HG03457 (cell line): Measurements from ENCODE around the gene DCTN5.
"Not testable (repeated sequence)": the region's sequence is repeated elsewhere in the genome, so short reads cannot be mapped to it uniquely, and the experiment has no call there.

Source experiments
- ATAC-seq: cut with Tn5 transposase; IDR thresholded peaks from one replicate; pipeline ENCODE4 v1.9.1; 2021; ENCODE audit warnings: moderate number of reproducible peaks; ENCODE audit not compliant: unreplicated experiment

Gene DCTN5

DNA sequence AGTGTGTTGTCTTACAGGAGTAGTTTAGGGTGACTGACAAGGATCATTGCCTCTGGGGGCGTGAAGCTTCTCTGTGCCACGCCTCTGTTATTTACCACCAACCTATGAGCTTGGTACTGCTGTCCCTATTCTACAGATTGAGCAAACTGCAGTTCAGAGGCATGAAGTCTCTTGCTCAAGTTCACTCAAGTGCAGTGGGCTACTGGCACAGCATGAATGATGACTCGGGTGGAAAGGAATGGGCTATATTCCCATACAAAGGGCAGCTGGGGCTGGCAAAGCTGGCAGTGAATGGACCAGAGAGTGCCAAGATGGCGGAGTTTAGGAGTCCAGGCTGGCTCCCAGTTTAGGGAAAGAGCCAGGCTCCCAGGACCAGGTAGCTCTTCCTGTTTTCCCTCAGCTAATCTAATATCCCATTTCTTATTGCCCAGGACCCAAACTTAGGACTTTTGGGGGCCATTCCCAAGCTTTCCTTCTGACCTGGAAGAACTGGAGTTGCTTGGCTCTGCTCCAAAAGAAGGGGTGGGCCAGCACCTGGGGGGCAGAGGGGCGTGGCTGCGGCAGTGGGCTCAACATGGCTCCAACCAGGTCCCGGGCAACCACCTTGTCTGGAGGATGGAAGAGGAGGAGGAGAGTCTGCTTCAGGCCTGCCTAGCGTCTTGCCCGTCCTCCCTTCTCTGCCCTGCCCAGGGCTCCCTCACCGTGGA is 50.4 kb downstream of the DCTN5 start:
- ATAC-seq: no peak

DNA sequence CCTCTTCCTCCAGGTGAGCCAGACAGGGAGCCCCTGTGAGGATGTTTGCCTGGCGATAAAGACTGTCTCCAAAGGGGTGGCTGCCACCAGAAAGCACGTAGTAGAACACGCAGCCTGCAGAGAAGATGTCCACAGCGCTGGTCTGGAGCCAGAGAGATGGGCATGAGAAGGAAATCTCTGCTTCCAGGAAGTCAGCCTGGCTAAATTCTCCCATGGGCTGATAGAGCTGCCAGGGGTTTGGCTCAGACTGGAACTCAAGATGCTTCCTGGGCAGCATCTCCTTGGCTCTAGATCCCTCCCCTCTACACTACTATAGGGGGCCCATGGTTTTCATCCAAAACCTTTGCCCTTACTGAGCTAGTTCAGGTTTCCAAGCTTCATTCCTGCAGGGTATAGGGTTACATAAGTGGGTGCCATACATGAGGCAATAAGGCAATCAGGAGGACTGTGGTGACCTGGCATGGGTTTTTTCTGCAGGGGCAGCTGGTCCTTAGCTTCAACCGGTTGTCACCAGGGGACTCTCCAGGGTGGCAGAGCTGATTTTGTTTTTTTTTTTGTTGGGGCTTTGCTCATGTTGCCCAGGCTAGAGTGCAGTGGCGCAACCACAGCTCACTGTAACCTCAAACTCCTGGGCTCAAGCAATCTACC is 51.0 kb downstream of the DCTN5 start:
- no peak for ATAC-seq

DNA sequence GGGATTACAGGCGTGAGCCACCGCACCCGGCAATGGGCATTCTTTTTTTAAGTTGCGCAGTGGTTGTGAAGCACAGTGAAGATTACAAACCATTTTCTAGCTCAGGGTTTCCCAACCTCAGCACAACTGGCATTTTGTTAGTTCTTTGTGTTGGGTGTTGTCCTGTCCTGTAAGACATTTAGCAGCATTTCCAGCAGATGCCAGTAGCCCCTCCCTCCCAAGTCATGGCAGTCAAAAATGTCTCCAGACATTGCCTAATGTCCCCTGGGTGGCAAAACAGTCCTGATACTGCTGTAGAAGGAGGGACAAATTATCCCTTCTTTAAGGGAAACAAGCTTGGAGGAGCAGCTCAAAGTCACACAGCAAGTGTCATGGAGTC is 53.0 kb downstream of the DCTN5 start:
- no peak for ATAC-seq

DNA sequence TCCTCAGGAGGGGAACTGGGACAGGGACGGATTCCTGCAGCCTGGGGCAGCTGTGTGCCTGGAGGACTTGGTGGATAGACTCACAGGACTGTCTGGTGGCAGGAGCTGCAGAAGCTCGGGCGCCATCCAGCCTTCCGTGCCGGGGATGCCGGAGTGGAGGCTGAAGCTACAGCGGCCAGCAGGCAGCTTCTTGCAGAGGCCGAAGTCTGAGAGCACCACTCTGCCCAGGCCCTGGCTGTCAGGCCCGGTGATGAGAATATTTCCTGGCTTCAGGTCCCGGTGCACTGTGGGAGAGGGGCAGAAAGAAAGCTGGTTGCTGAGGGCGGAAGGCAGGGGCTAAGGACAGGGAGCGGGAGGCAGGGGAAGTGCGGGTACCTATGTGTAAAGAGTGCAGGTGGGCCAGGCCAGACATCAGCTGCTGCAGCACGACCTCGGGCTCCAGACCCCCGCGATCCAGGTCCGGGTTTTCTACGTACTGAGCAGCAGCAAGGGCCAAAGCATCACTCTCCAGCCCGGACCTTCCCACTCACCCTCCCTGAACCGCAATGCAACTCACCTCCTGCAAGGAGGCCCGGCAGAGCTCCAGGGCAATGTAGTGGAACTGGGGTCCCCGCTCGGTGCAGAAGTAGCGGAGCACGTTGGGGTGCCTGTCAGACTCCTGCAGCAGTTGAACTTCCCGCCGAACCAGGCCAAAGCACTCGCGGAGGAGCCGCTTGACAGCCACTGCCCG is 53.5 kb downstream of the DCTN5 start:
- ATAC-seq: no peak

DNA sequence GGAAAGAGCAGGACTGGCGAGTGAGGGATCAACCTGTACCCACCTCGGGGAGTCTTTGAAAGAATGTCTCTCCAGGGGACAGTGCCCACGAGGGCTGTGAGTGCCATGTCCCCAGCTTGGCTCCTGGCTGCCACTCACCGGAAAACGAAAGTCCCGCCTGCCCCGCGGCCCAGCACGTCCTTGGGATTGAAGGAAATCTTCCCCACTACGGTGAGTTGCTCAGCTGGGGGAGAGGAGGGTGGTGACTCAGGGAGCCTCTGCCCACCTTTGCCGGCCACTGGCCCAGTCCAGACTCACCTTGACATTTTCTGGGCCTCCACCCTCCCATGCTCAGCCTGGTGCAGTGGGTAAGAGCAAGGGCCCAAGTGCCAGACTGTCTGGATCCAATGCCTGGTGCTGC is 54.5 kb downstream of the DCTN5 start:
- ATAC-seq: no peak

DNA sequence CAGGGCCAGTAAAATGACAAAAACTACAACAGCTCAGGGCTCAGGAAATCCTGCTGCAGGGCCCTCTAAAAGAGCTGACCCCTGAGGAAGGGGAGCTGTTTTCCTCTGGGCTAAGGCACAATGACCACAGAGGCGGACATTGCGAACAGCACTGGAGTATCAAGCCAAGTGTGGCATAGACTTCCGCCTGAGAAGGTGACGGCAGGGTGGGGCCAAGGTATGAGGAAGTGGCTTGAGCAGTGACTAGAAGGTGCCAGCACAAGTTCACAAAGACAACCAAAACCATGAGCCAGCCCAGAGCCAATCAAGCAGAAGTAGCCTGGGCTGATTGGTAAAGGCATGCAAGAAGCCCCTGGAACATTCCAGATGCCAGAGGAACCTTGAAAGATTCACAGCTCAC is 57.8 kb downstream of the DCTN5 start:
- no peak for ATAC-seq

DNA sequence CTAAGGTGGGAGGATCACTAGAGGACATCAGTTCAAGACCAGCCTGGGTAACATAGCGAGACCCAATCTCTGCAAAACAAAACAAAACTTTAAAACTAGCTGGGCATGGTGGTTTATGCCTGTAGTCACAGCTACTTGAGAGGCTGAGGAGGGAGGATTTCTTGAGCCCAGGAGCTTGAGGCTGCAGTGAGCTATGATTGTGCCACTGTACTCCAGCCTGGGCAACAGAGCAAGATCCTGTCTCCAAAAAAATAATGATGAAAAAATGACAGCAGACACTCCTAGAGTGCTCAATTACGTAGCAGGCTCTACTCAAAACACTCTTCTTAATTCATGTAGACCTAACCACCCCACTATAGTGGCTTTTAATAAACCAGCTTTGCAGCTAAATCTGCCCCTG is 58.8 kb downstream of the DCTN5 start:
- ATAC-seq: no peak

DNA sequence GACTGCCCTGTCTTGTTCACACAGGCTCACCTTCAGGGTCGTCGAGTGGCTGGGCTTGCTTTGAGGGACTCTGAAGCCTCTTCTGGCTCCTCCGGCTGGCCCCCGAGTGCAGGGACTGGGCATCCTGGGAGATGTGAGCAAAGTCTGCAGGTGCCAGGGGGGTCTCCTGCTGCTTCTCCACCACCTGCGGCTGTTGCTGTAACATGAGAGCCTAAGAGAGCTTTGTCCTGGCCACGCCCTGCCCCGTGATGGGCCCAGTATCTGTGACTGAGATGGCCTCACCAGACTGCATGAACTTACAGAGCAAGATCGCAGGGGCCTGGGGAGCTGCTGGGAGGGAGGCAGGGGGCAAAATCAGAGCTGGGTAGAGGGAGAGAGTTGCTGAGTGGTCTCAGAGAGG is 59.2 kb downstream of the DCTN5 start:
- ATAC-seq: no peak

DNA sequence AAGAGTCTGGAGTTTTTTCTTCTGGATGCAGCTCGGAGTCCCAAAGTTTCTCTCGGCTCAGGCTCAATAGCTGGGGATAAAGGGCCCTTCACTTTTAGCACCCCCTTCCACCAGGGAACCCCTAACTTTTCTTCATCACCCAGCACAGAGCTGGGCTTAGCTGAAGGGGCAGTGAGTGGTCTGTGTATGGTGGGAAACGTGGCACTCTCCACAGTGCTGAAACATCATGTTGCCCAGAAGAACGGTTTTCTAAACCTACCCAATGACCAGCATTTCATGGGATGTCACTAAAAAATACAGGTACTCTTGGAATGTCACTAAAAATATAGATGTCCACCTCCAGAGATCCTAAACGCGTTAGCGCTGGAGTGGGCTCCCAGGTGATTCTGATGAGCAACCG is 59.8 kb downstream of the DCTN5 start:
- no peak for ATAC-seq

DNA sequence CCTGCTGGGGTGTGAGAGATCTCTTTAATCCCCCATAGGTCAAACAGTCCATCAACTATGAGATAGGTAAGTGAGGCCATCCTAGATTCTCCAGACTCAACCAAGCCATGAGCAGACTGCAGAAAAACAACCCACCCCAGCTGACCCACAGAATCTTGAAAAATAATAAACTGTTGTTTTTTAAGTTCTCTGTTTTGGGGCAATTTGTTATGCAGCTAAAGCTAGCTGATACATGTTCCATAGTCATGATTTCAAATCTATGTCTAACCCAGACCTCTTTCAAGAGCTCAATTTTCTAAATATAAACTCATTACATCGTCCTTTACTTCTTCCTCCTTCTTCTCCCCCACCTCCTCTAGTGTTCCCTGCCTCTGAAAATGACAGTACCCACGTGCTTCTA is 61.7 kb downstream of the DCTN5 start:
- ATAC-seq: no peak

DNA sequence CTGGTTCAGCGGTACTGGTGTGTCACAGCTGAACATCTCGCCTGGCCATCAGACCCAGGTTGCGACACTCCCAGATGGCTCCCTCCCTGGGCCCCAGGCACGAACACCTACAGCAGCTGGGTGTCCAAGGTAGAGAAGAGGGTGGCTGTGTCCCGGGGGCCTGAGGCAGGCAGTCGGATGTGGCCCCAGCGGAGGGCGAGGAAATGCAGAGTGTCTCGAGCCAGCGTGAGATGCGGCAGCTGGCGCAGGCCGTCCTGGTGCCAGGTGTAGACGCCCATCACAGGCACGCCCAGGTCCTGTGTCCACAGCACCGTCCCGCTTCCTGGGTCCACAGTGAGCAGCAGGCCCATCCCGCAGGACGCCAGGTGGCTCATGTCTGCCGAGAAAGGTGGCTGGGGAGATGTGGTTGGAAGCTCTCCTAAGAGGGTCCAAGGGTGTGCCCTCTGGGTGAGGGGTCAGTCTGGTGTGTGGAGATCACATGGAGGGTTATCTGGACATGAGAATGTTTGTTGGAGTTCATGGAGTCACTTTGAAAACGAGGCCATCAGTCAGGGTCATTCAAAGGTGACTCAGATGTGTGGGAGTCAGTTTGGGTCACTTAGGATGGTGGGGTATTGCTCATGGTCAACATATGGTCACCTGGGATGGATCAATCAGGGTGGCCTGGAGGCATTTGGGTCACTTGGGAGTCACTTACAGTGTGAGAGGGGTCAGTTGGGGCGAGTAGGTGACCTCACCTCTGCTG is 63.7 kb downstream of the DCTN5 start:
- no peak for ATAC-seq

DNA sequence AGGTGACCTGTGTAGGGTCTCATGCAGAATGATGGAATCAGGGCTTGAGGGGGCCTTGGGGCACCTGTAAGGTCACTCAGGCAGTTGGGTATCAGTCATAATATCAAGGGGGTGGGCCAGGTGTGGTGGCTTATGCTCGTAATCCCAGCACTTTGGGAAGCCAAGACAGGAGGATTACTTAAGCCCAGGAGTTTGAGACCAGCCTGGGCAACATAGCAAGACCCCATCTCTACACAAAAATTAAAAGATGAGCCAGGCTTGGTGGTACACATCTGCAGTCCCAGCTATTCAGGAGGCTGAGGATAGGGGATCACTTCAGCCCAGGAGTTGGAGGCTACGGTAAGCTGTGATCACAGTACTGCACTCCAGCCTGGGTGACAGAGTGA is 64.2 kb downstream of the DCTN5 start:
- no peak for ATAC-seq

DNA sequence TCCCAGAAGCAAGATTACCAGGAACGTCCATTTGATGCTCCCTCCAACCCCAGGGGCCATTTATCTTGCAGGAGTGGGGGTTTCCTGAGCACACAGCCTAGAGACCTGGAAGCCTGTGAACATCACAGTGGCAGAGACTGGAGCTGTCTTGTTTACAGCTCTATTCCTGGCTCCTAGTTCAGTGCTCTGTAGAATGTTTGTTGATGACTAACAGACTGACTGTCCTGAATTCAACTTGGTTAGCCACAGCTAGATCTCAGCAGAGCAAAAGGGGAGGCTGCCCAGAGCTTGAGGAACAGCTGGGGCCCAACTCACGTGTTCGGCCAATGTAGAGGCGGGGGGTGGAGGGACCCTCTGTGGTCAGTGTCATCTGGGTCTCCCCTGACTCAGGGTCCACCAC is 65.2 kb downstream of the DCTN5 start:
- no peak for ATAC-seq

DNA sequence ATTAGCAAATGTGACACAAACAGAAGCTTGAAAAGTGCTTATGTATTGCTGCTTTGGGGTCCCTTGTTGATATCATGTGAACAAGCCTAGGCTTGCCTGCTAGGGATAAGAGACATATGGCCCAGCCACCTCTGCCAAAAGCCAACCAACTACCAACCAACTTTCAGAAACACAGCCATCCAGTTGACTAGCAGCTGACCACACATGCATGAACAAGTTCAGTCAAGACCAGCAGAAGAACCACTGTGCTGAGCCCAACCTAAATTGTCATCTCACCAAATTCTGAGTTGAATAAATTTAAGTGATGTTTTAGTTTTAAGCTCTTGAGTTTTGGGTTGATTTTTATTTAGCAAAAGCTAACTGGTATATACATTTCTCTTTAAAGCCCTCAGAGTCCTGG is 68.3 kb downstream of the DCTN5 start:
- no peak for ATAC-seq

DNA sequence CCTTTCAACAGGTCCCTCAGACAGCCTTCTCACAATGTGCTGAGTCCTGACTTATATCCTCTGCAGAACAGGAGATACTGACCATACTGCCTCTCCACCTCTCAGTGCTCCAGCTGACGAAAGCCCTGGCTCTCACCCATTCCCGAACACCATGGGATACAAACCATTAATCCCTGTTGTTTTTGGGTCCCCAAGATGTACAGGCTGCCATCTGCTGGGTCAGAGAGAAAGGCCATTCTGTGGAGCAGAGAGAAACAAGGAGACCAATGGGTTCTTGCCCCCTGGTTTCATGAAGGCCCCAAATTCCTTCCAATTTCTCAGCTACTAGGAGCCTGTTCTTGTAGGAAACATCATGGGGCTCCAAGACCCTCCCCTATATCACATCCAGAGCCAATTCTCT is 68.7 kb downstream of the DCTN5 start:
- ATAC-seq: no peak

DNA sequence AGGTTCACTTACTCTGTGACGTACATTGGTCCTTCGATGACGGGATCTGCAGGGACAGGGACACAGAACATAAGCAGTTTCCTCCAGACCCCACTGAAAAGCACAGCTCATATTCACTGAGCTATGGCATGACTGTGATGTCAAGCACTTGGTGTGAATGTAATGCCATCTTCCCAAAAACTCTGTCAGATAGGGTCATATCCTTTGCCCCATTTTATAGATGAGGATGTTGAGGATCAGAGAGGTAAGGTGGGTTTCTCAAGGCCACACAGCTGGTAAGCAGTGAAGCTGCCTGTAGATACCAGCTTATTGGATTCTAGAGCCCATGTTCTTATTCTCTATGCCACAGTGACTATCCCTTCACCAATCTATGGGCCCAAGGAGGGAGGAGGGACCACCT is 69.2 kb downstream of the DCTN5 start:
- no peak for ATAC-seq

DNA sequence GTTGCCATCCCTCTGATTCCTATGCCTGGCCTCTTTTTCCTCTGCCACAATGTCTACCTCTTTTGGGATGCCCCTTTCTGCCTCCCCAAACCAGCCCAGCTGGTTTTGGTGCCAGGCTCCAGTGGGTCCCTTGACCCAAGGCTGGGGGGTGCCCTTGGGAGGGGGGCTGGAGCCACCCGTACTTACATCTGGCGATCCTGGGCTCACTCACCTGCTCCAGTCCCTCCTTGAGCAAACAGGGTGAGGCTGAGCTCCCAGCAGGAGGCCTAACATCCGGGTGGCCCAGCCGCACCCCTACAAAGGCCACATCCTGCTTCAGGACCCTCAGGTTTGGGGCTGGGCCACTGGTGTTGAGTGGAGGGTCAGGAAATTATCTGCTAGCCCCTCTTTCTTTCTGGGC is 70.5 kb downstream of the DCTN5 start:
- ATAC-seq: no peak

DNA sequence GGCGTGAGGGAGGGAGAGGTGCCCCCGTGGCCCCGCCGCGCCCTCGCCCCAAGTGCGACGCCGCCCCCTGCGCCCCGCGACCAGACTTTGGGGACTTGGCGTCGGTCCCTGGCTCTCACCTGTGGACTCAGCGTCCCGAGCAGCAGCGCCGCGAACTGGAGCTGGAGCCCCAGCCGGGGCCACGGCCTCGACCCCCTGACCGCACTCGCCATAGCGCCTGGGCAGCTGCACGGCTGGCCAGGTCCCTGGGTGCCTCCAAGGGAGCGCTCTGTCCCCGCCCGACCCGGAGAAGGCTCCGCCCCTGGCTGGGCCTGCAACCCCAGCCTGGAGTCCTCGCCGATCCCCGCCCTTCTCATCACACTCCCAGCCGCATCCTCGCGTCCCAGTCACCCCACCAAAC is 71.7 kb downstream of the DCTN5 start, which contains the start of gene ERN2:
ERN2 (minus strand) TSS at position 247 of the 400 bp plus-strand sequence; CDS start at position 212, 35 bp downstream.
- ATAC-seq: no peak

DNA sequence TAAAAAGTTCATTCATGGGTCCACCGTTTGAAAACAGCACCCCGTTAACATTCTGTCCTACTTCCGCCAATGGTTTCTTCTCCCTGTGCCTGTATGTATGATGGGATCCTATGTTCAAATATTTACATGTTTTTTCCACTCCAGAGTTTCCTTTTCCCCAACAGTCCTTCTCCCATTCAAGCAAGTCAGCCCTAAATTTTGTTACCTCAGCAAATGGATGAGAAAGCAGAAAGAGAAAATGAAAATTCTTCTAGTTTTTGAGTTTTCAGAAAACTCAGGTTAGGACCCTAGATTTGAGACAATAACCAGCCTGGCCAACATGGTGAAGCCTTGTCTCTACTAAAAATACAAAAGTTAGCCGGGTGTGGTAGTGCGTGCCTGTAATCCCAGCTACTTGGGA is 75.2 kb downstream of the DCTN5 start:
- ATAC-seq: no peak

DNA sequence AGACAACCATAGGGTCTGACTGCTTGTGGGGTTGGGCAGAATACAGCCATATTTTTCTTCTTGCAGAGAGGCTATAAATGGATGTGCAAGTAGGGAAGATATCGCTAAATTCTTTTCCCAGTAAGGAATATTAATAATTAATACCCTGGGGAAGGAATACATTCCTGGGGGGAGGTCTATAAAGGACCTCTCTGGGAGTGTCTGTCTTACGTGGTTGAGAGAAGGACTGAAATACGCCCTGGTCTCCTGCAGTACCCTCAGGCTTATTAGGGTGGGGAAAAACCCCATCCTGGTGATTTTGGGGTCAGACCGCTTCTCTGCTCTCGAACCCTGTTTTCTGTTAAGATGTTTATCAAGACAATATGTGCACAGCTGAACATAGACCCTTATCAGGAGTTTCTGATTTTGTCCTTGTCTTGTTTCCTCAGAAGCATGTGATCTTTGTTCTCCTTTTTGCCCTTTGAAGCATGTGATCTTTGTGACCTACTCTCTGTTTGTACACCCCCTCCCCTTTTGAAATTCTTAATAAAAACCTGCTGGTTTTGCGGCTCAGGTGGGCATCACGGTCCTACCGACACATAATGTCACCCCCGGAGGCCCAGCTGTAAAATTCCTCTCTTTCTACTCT is 81.5 kb downstream of the DCTN5 start:
- ATAC-seq: not testable (repeated sequence)
